GM12892 (cell line): Measurements from ENCODE around the gene RMND1.

ENCODE experiments used
- POLR2AphosphoS5 ChIP-seq: IDR thresholded peaks from 2 replicates; pipeline ENCODE4 v1.6.1; 2011; ENCODE audit warnings: low read depth, low read length, control low read depth
- TAF1 ChIP-seq: IDR thresholded peaks from 2 replicates; pipeline ENCODE4 v1.6.1; 2011; ENCODE audit warnings: low read depth, mild to moderate bottlenecking, control low read depth, low read length, borderline replicate concordance

- TF ChIP-seq POLR2AphosphoS5 (no peak), TAF1 (no peak)
Observed at GRCh38 chr6:151375833-151376232, 76.1 kb downstream of the RMND1 start.
